NCI-H82 (cell line): ENCODE results near the gene STK36.

Experiments used
- DNase-seq: peaks from one replicate; lab custom pipeline; 2025; lab: John Stamatoyannopoulos, UW

The STK36 gene

DNA sequence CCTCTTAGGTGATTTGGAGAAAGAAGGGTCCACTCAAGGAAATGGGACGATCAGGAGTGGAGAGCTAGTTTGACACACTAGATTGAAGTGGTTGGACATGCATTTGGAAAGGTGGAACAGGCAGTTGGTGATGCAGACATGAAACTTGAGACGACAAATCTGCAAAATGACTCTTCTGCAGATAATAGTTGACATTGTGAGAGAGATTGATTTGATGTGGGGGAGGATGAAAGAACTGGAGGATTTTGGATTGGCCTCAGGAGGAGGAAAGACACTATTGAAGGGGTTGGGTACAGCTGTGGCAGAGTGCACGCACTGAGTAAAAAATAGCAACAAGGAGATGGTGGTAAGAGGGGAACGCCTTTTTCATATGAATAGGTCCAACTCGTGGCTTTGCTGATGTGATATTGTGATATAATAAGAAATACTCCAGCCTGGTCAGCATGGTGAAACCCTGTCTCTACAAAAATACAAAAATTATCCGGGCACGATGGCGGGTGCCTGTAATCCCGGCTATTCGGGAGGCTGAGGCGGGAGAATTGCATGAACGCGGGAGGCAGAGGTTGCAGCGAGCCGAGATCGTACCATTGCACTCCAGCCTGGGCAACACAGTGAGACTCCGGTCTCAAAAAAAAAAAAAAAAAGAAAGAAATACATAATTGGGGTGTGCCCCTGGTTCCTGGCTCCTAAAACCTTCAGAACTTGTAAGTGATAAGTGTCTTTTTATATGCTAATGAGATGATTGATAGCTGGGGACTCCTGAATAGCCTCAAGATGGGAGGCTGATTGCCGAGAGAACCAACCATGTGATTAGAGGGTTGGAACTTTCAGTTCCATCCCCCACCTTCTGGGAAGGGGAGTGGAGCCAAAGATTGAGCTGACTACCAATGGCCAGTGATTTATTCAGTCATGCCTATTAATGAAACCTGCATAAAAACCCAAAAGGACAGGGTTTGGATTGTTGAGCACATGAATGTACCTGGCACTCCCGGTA, 48.5 kb downstream of the STK36 start:
- no peak for DNase-seq

DNA sequence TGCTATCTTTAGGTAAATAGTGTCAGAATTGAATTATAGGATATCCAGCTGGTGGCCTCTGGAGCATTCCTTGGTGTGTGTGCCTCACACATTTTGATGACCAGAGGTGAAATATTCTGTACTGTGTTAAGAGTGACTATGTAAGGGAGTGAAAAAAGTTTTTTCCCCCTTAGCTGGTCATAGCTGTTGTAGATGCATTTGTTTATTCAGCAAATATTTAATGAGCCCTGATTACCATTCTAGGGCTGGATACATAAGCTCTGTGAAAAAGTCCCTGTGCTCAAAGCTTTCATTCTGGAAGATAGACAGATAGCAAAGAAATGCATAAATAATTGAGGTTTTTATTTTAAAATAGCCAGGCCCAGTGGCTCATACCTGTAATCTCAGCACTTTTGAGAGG, 49.6 kb downstream of the STK36 start:
- DNase-seq = no peak

DNA sequence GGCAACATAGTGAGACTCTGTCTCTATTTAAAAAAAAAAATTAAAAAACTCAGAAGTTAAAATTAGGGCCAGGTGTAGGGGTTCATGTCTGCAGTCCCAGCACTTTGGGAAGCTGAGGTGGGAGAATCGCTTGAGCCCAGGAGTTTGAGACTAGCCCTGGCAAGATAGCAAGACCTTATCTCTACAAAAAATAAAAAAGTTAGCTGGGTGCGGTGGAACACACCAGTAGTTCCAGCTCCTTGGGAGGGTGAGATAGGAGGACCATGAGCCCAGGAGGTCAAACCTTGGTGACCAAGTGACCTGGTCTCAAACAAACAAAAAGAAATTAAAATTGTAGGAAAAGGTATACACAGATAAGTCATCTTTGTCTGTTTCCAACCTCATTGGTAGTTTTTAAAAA, 50.0 kb downstream of the STK36 start:
- no peak for DNase-seq

DNA sequence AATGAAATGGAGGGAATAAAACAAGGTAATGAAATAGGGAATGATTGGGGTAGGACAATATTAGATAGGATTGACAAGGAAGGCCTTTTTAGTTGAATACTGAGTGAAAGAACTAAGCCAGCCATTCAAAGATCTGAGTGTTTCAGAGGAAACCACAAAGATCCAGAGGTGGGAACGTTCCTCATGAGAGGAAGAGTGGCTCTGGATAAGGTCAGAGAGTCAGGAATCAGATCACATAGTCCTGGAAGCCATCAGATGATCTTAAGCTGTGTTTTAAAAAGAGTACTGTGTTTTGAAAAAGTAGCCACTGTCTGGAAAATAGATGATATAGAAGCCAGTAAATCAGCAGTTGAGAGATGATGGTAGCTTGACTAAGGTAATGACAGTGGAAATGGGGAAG, 50.5 kb downstream of the STK36 start:
- DNase-seq = no peak

DNA sequence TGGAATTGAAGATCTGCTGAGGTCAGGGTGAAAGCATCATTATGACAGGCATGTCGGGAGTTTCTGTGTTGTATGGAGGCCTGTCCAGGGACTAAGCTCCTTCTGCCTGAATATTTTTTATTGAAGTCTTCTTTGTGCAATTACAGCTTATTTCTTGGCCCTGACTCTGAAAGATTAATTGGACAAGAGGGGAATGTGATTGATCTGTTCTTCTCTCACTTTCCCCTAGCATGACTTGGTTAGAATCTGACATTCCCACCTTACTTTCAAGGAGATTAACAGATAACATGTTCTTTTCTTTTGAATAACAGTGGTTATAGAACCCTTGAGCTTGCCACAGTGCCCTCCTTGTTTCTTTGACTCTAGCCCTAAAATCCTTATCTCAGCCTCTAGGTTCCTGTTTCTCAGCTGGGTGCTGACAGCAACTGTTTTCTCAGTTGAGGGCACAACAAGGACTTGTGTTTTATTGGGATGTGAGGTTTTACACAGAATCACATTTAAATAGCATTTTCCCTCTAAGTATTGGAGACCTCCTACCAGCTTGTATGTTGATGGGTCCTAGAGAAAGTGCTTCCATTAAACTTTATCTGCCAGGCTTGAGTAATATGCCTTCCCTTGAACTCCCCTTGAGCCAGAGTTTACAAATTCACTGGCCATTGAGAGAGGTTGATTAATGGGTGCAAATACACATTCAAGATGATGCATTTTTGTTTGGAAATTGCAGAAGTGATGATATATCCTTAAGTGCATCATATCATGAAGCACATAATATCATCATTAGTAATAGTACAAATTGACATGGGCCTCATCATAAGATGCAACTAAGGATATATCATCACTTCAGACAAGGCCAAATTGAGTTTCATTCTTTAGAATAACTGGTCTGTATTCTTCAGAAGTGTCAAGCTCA, 51.2 kb downstream of the STK36 start:
- no peak for DNase-seq

DNA sequence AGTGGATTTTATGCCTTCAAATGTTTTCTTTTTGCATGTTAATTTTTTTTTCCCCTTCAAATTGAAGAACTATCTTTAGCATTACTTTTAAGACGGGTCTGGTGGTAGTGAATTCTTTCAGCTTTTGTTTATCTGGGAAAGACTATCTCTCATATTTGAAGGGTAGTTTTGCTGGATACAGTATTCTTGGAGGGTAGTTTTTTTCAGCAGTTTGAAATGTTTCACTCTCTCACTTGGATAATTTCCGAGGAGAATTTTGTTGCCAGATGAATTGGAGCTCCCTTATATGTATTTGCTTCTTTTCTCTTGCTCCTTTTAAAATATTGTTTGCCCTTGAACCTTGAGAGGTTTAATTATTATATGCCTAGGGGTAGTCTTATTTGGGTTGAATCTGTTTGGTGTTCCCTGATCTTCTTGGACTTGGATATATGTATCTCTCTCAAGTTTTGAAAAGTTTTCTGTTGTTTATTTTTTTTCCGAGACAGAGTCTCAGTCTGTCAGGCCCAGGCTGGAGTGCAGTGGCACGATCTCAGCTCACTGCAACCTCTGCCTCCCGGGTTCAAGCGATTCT, 54.2 kb downstream of the STK36 start:
- DNase-seq = no peak

DNA sequence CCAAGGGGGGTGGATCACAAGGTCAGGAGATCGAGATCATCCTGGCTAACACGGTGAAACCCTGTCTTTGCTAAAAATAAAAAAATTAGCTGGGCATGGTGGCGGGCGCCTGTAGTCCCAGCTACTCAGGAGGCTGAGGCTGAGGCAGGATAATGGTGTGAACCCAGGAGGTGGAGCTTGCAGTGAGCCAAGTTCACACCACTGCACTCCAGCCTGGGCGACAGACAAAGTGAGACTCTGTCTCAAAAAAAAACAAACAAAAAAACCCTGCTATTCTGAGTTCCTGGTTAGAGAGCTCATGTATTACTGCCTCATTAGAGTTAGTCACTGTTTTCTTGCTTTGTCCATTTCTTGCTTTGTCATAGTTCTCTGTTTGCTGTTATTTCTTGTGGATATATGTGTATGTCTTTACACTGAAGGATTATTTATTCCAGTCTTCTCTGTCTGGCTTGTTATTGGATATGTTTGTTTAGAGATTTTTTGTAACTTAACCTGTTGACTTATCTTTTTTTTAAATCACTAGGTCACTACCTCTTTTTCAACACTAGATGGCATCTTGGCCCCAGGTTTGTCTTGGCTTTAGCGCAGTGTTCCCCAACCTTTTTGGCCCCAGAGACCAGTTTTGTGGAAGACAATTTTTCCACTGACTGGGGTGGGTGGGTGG, 55.7 kb downstream of the STK36 start:
- peak; percentile 12 for DNase-seq

DNA sequence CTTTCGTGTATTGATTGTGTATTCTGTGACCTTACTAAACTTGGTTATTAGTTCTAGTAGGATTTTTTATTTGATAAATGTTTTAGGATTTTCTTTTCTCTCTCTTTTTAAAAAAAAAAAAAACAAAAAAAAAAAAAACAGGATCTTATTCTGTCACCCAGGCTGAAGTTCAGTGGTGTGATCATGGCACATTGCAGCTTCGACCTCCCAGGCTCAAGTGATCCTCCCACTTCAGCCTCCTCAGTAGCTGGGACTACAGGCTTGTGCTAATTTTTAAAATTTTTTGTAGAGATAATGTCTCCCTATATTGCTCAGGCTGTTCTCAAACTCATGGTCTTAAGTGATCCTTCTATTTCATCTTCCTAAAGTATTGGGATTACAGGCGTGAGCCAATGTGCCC, 57.8 kb downstream of the STK36 start:
- no peak for DNase-seq

DNA sequence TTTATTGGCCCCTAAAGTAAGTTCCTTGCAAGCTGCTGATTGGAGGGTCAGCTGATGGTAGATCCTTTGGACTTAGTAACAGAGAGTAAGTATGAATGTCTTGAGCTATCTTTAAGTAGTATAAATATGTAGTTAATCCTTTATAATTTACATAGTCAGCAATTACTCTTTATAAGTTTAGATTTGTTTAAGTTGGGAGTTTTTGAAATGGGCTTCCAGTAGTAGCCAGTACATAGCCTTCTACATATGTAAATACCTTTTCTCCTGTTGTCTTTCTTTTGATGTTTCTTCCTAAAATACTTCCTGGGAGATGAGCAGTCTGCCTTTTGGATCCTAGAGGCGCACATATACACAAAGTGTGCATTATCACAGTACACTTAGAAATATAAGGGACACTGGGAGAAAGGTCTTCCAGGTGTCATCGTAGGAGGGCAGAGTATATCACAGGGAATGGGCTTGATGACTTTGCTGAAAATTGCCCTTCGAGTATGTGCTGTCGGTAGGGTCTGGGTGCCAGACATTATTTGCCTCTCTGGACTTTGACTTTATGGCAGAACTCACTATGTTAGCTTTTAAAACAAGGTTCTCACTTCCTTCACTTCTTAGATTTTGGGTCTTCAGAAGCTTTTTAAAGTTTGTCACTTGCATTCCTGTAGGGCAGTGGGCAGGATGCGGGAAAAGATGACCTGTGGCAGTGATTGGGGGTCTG, 60.3 kb downstream of the STK36 start:
- no peak for DNase-seq

DNA sequence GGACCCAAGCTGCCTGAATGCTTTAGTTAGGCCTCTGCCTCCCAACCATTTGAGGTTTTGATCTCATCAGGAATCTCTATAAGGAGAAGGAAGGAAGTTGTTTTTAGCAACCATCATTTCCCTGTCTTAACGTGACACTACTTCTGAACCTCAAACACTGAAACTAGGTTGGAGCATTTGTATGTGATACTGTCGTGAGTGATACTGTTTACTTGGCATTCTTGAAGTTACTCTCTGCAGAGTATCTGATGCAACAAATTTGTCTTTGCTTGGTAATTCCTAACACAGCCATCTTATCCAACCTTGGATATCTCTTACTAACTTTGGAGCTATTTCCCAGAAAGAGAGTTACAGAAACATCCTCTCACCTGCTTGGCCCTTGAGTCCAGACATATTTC, 60.9 kb downstream of the STK36 start:
- DNase-seq = no peak

DNA sequence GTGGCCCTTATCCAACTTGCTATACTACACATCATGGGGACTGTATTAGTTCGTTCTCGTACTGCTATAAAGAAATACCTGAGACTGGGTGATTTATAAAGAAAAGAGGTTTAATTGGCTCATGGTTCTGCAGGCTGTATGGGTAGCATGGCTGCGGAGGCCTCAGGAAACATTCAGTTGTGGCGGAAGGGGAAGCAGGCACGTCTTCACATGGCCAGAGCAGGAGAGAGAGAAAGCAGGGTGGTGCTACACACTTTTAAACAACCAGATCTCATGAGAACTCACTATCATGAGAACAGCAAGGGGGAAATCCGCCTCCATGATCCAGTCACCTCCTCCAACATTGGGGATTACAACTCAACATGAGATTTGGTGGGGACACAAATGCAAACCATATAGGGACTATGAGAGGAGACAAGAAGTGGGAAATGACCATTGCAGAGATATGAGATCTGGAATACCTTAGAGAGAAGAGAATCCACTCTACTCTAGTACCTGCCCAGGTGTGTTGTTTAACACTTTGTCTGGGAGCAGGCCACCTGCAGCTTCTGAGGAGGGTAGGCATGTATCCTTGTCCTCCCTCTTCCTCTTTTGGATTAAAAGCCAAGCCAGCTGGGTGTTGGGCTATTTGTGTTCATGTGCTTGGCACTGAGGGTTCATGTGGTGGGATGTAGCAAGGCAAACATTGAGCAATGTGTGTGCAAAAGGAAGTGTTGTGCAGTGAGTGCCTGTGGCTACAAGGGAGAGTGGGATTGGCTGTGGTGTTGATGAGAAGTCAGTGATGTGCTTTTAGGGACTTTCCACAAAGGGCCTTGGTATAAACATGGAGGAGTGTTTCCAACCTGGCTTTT, 61.5 kb downstream of the STK36 start:
- no peak for DNase-seq

DNA sequence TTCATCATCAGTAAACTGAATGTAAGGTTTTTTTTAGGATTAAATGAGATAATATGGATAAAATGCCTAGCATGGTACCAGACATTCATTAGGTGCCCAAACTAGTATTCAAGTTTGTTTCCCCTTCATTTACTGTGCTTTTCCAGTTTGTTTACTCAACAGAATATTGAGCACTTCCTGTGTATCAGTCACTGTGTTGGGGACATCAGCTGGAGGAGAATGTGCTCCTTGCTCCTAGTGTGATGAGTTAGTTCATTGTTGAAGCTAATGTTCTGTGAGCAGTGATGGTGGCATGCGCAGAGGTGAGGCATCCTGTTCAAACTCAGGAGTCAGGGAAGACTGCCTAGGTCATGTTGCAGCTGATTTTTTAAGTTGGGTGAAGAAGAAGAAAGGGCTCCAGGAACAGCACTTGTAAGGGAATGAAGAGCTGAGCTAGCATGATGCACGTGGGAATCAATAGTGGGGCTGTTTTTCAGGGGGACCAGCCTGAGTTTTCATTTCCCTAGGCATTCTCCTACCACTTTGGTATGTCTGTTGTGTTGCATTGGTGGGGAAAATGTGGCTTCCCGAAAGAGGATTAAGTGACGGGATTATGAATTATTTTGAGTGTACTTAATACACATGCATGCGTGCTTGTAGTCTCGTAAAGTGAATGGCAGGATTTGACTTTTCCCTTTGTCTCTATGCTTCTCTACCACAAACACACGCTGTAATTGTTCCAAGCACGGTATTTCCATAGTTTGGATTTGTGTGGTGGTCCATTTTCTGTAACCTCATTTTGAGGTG, 62.5 kb downstream of the STK36 start:
- peak; percentile 59 for DNase-seq

DNA sequence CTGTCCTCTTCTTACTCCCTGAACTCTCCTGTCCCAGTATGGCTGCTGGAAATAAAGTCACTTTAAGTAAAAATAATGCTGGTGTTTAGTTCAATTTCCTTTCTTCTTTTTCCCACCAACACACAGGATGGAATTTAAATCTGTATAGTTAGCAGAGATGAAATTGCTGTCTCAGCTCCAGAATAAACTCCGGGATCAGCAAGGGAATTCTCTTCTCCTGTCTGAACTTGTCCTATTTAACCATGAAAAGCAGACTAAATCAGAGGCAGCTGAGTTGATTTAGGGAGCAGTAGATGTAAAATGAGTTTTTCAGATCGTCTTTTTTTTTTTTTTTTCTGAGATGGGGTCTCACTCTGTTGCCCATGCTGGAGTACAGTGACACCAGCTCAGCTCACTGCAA, 64.6 kb downstream of the STK36 start:
- DNase-seq = no peak

DNA sequence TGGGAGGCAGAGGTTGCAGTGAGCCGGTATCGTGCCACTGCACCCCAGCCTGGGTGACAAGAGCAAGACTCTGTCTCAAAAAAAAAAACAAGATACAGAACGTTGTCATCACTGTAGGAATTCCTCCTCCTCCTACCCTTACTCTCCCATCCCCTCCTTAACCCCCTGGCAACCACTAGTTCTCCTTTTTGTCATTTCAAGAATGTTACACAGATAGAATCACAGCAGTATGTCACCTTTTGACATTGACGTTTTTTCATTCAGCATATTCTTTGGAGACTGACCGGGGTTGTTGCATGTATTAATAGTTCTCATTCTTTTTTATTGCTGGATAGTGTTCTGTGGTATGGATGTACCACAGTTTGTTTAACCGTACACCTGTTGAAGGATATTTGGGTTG, 71.2 kb downstream of the STK36 start:
- DNase-seq = no peak

DNA sequence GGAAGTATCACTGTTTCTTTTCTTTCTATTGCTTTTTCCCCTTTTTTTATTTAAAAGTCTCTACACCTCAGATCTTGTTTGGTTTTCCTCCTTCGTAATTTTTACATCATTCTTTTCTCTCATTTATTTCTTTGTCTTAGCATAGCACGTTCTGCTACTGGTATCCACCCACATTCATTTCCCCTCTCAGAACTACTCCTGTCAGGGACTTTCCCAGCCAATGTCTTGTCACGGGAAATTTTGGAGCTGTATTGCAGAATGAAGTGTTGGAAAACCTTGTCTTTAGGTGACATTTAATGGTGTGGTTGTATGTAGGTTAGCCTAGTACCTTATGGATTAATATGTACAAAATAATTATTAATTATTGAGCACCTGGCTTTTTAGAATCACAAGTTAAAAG, 72.7 kb downstream of the STK36 start:
- DNase-seq = no peak

DNA sequence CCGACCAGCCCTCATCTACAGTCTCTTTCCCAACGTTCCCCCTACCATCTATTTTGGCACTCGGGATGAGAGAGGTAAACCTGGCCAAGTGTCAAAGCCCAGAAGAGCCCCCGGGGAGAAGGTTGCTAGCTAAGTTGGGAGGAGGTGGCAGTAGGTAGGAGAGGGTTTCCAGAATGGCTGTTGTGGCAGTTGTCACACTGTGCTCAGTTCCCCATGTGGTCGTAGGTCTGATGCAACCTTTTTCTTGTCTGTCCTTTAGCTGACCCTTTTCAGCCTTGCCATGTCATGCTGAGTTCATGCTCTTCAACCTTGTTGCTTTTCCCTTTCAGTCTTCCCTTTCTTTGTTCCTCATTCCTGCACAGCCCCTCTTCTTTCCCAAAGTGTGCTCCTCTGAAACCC, 73.3 kb downstream of the STK36 start:
- DNase-seq = no peak

DNA sequence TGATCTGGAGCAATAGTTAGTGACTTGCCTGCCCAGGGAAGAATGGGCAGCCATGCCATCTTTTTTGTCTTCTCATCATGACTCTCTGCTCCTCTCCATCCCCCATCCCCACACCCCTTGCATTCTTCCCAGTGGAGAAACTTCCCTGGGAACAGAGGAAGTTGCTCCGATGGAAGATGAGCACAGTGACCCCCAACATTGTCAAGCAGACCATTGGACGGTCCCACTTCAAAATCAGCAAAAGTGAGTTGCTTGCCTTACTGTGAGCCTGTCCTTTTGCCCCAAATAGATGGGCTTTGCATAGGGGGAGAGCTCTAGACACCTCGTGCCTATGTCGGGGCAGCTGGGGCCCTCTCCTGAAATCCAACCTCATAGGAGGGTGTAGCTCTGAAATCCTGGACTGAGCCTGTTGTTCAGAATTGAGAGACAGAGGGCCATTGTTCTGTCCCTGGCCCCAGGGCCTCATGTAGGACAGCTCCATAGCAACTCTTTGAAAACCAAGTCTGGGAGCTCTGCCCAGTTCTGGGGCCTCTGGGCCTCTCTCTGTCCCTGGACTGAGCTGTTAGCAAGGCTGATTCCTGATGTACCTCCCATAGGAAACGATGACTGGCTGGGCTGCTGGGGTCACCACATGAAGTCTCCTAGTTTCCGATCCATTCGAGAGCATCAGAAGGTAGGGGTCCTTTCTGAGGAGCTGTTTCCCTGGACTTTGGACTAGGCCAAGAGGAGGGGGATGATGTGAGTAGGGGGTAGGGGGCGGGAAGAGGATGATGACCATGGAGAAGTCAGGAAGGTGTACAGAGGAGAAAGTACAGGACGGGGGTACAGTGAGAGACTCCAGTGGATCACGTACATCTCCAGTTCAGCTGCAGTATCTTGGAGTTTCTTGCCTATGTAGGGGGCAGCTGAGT, 73.9 kb downstream of the STK36 start:
- no peak for DNase-seq

DNA sequence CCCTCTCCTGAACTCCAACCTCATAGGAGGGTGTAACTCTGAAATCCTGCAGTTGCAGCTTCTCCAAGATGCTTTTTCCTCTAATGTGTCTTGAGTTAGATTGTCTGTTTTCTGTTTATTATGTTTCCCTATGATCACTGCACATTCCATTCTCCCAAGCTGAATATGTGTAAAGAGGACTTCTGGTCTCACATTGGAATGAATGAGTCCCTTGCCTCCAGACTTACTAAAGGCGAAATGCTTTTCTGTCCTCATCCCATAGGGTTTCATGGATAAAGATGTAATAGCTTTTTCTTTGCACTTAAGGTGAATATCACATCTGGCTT, 74.5 kb downstream of the STK36 start:
- no peak for DNase-seq

DNA sequence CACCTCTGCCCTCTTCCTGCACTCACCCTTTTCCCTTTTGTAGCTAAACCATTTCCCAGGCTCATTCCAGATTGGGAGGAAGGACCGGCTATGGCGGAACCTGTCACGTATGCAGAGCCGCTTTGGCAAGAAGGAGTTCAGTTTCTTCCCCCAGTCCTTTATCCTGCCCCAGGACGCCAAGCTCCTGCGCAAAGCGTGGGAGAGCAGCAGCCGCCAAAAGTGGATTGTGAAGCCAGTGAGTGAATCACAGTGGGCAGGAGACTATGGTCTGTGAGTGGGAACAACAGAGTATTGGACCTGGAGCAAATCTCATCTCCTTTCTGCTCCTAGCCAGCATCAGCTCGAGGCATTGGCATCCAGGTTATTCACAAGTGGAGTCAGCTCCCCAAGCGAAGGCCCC, 75.1 kb downstream of the STK36 start:
- no peak for DNase-seq
